ENCODE data around the gene OPN3. TPM values are rescaled to one million over a fixed set of nuclear protein-coding genes. Genes with fewer than 3 reads are reported as not detected.

OPN3 gene
- total and polyA plus RNA-seq, 8 donors: 16.9 to 28.4 (median 23.4) TPM

DNA sequence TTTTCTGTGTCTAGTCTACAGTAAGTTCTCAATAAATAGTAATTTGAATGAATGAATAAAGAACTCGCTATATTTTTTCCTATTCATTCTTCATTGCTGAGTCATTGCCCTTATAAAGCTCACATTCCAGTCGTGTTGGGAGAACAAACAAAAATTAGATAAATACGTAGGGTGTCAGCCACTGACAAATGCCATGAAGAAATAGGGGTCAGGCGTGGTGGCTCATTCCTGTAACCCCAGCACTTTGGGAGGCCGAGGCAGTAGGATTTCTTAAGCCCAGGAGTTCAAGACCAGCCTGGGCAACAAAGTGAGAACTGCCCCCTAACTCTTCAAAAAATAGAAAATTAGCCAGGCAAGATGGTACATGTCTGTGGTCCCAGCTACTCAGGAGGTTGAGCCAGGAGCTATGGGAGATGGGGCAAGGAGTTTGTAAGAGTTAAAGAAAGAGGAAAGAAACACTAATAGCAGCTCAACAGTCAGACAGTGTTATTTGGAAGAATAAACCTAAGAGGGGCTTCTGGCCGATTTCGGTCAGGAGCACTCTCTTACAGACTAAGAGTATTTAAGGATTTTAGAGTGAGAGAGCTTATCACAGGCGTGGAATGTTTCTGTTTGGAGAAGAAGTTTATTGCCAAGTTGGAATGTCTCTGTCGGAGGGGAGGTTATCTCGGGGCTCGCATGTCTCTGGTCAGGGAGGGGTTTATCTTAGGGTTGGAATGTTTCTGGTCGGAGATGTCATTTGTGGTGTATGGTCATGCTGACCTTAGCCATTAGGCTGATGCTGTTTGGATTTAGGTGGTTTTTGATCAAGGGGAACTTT is 1.8 kb upstream of the OPN3 start:
- H3K27me3 ChIP-seq: no peaks in the 10 kb centered on the region
- ATAC-seq (no peak), DNase-seq (no peak)
- no peaks in the 10 kb centered on the region for H3K9me3 ChIP-seq
- H3K36me3 ChIP-seq: no peaks in the 10 kb centered on the region
- TF ChIP-seq, protein P1, sequence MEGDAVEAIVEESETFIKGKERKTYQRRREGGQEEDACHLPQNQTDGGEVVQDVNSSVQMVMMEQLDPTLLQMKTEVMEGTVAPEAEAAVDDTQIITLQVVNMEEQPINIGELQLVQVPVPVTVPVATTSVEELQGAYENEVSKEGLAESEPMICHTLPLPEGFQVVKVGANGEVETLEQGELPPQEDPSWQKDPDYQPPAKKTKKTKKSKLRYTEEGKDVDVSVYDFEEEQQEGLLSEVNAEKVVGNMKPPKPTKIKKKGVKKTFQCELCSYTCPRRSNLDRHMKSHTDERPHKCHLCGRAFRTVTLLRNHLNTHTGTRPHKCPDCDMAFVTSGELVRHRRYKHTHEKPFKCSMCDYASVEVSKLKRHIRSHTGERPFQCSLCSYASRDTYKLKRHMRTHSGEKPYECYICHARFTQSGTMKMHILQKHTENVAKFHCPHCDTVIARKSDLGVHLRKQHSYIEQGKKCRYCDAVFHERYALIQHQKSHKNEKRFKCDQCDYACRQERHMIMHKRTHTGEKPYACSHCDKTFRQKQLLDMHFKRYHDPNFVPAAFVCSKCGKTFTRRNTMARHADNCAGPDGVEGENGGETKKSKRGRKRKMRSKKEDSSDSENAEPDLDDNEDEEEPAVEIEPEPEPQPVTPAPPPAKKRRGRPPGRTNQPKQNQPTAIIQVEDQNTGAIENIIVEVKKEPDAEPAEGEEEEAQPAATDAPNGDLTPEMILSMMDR (IDR thresholded peaks at IDR 0.05): no peak
- H3K4me3 ChIP-seq: no peak overlapping the region
- peaks cover 7 to 28% of the 10 kb centered on the region in 2 donors for H3K4me1 ChIP-seq
- H3K27ac ChIP-seq: no peak overlapping the region
- intact Hi-C loops (cut with DNase I): no loop called here

DNA sequence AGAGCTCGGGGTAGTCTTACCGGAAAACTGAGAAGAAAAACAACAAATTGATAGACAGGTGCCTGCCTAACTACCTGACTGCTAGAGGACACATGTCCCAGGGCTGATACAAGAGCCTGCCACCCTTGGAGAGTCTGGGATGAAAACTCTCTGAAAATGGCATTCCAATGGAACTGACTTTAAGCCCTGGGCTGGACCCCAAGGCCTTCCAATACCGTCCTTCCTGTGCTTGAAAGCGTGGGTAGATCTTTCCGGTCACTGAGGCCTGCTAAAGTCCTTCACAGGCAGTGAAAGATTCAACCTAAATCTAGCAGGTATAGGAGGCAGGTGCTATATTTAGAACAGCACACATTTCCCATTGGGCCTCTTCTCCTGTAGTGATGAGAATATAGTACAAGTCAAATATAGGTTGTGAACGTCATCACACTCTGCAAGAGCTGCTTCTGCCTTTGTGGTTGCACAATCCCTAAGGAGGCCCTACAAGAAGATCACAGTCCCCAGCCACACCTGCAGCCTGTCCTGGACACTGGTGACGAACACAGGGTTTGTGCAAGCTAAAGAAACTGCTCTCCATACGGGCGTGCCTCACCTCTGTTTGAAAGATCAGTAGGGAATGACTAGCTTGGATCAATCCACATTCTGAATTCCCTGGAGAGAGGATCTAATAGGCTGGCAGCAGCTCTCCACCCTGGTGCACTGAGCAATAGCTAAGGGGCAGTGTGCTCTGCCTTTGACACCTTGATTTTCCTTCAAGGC is 876 bp upstream of the OPN3 start:
- TF ChIP-seq, protein P1 (IDR thresholded peaks at IDR 0.05): no peak
- H3K4me1 ChIP-seq: peaks cover 7 to 35% of the 10 kb centered on the region in 2 donors
- no peak for ATAC-seq
- no peaks in the 10 kb centered on the region for H3K9me3 ChIP-seq
- DNase-seq: no peak
- H3K36me3 ChIP-seq: no peaks in the 10 kb centered on the region
- H3K27ac ChIP-seq: peak overlapping the region in 1 of 2 donors; percentile 84
- peak overlapping the region; percentile 26 to 82 for H3K4me3 ChIP-seq
- no peaks in the 10 kb centered on the region for H3K27me3 ChIP-seq
- intact Hi-C loops (cut with DNase I): no loop called here

DNA sequence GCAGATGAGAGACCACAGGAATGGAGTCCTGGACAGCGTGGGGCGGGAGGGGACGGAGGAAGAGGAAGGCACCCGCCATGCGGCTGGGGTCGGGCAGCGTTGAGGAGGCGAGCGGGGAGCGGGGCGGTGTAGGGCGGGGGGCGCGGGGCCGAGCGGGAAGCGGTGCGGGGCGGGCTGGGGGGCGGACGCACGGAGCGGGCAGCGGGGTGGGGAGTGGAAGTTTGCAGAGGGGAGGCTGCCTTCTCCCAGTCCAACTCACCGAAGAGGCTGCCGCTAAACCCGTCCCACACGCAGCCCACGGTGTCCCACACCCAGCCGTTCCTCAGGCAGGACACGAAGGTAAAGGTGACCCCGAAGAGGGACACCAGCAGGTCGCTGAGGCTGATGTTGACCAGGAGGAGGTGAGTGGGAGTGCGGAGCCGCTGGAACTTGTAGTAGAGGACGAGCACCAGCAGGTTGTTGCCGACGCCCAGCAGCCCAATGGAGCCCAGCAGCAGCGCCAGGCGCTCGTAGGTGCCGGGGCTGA is 483 bp downstream of the OPN3 start:
- peak; percentile 15 for ATAC-seq
- intact Hi-C loops (cut with DNase I): no loop called here

DNA sequence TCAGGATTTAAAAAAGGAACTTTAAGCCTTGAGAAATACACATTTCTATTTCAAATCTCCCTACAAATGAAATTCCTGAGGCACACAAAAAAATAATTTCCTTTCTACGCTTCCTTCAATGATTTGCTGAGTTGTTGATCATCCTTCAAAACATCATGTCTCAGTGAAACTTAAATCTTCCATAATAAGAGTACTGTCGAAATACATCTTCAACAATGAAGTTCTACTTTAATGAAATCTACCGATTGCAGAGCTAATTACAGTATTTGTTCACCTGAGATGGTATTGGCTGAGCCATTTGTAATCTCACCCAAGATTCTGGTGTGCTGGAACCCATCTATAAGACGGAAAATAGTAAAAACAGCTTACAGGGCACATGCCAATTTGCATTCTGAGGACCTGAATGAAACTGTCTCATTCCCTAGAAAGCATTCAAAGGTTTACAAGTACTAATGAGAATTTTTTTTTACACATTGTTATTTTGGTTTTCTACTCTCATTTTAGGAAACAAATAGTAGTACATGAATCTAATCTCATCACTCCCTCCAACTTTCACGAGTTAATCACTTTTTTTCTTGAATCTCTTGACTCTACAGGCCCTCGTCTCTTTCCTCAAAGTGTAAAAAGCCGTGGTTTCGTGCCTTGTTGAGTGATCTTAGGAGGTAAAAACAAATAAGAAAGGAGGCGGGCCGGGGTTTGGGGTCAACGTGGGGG is 1.1 kb downstream of the OPN3 start:
- TF ChIP-seq, protein P1 (IDR thresholded peaks at IDR 0.05): no peak
- H3K4me3 ChIP-seq: peak overlapping the region; percentile 82 to 86
- H3K27ac ChIP-seq: no peak overlapping the region
- no peak for DNase-seq
- no peak for ATAC-seq
- H3K4me1 ChIP-seq: peaks cover 7 to 35% of the 10 kb centered on the region in 2 donors
- H3K27me3 ChIP-seq: no peaks in the 10 kb centered on the region
- intact Hi-C loops (cut with DNase I): no loop called here
- H3K9me3 ChIP-seq: no peaks in the 10 kb centered on the region
- peaks cover 0 to 13% of the 10 kb centered on the region in 2 donors for H3K36me3 ChIP-seq

More for the DNA sequence above, 483 bp downstream of the OPN3 start:
- TF ChIP-seq, protein P1 (IDR thresholded peaks at IDR 0.05): no peak
- H3K27ac ChIP-seq: peak overlapping the region; percentile 84 to 88
- peaks cover 7 to 35% of the 10 kb centered on the region in 2 donors for H3K4me1 ChIP-seq
- no peaks in the 10 kb centered on the region for H3K9me3 ChIP-seq
- peak overlapping the region; percentile 82 to 86 for H3K4me3 ChIP-seq
- DNase-seq: peak; percentile 21 to 86 (median 50)
- peaks cover 0 to 8% of the 10 kb centered on the region in 2 donors for H3K36me3 ChIP-seq
- no peaks in the 10 kb centered on the region for H3K27me3 ChIP-seq

Data from left lung (tissue), 10 donors.